Suprapubic skin (tissue), 4 donors: ENCODE results near the gene RASA2. TPM values are rescaled to one million over a fixed set of nuclear protein-coding genes. Genes with fewer than 3 reads are reported as not detected.

Experiments
- DNase-seq, 2 donors: peaks; one replicate each; pipeline ENCODE4 v3.0.0-alpha.2; 2019; ENCODE audit warnings: low spot score in 2 of 2
- H3K27ac ChIP-seq: fragments of 200-600 bp; sonication (generic); one replicate; pipeline ENCODE4 v1.5.1; 2019
- H3K27me3 ChIP-seq: fragments of 200-600 bp; sonication (generic); one replicate; pipeline ENCODE4 v1.5.1; 2019
- H3K36me3 ChIP-seq: fragments of 200-600 bp; sonication (generic); one replicate; pipeline ENCODE4 v1.5.1; 2019
- H3K4me1 ChIP-seq: fragments of 200-600 bp; sonication (generic); one replicate; pipeline ENCODE4 v1.5.1; 2019
- H3K4me3 ChIP-seq: fragments of 200-600 bp; sonication (generic); one replicate; pipeline ENCODE4 v1.5.1; 2019; ENCODE audit warnings: mild to moderate bottlenecking
- H3K9me3 ChIP-seq: fragments of 200-600 bp; sonication (generic); one replicate; pipeline ENCODE4 v1.5.1; 2019
- CTCF ChIP-seq, 2 donors: fragments of 200-600 bp in 1 of 2; fragments of 450-650 bp in 1 of 2; sonication (generic) in 1 of 2; IDR thresholded peaks; one replicate each; pipeline ENCODE4 v1.5.1; 2016 to 2019; ENCODE audit warnings: antibody characterized with exemption in 2 of 2, mild to moderate bottlenecking in 1 of 2, moderate library complexity in 1 of 2
- EP300 ChIP-seq: sonication (generic); formaldehyde crosslinking; IDR thresholded peaks from one replicate; pipeline ENCODE4 v1.6.1; 2017; ENCODE audit warnings: antibody characterized with exemption
- POLR2A ChIP-seq, 2 donors: fragments of 450-650 bp; IDR thresholded peaks; one replicate each; pipeline ENCODE4 v1.6.1; 2017; ENCODE audit warnings: antibody characterized with exemption in 2 of 2, mild to moderate bottlenecking in 2 of 2, moderate library complexity in 2 of 2
- POLR2AphosphoS5 ChIP-seq, 3 donors: sonication (generic); formaldehyde crosslinking; IDR thresholded peaks; one replicate each; pipeline ENCODE4 v1.6.1; 2017; ENCODE audit warnings: antibody characterized with exemption in 3 of 3
- WGBS: methylation state at CpG from one replicate; pipeline ENCODE4 v1.1.5; 2018; 5-methylcytosine and 5-hydroxymethylcytosine counted together
- total RNA-seq, 4 donors: library from RNA; depleted of rRNA; stranded (reverse); fragments of >200 nt; gene quantifications; one replicate each; pipeline ENCODE4 v1.1.0, GENCODE V29; 2016

Gene RASA2
- total RNA-seq, 4 donors from 2014 or later, result 14.3 to 48.6 (median 24.0) TPM

DNA sequence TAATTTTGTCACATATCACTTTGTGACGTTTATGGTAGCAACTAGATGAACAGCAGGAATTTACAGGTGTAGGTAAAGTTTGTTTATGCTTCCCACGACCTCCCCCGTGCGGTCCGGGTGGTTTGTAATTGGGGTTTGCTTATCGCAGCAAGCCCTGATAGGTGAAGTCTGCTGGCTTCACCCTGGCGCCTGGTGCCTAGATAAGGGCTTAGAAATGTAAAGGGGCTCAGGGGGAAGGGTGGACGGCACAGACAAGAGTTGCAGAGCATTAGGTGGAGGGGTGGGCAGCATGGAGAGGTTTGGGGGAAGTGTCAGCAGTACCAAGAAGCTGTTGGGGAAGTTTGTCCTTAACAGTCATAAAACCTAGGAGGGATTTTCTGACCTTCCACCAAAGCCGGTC lies 143.1 kb downstream of the RASA2 start:
- WGBS, result 47% methylated on average over 9 of the region's 9 CpGs

GRCh38 chr3:141632779-141633374 lies 146.1 kb downstream of the RASA2 start:
- Histone ChIP-seq H3K27ac (no peak overlapping the region), H3K4me1 (no peaks in the 10 kb centered on the region), H3K27me3 (no peaks in the 10 kb centered on the region), H3K36me3 (no peaks in the 10 kb centered on the region), H3K4me3 (no peak overlapping the region), H3K9me3 (no peaks in the 10 kb centered on the region)
- peak in 1 of 2 donors; percentile 35 for DNase-seq
- TF ChIP-seq CTCF (IDR thresholded peaks at IDR 0.05), result no peak
- TF ChIP-seq EP300, result no peak
- TF ChIP-seq POLR2A (IDR thresholded peaks at IDR 0.05), result no peak
- TF ChIP-seq POLR2AphosphoS5 (IDR thresholded peaks at IDR 0.05), result no peak
- 79% methylated on average over 4 of the region's 4 CpGs for WGBS

More for the DNA sequence above, 143.1 kb downstream of the RASA2 start:
- peak in 1 of 2 donors; percentile 44 for DNase-seq
- H3K9me3 ChIP-seq, result no peaks in the 10 kb centered on the region
- H3K27me3 ChIP-seq, result no peaks in the 10 kb centered on the region
- no peaks in the 10 kb centered on the region for H3K4me1 ChIP-seq
- TF ChIP-seq EP300 (no peak), CTCF (IDR thresholded peaks at IDR 0.05) (no peak), POLR2AphosphoS5 (IDR thresholded peaks at IDR 0.05) (no peak), POLR2A (IDR thresholded peaks at IDR 0.05) (no peak)
- no peak overlapping the region for H3K4me3 ChIP-seq
- no peaks in the 10 kb centered on the region for H3K36me3 ChIP-seq
- no peak overlapping the region for H3K27ac ChIP-seq

GRCh38 chr3:141642215-141642614 lies 155.4 kb downstream of the RASA2 start:
- TF ChIP-seq POLR2AphosphoS5 (IDR thresholded peaks at IDR 0.05) (no peak), POLR2A (IDR thresholded peaks at IDR 0.05) (no peak), EP300 (no peak), CTCF (IDR thresholded peaks at IDR 0.05) (no peak)
- peaks cover 12% of the 10 kb centered on the region for H3K4me1 ChIP-seq
- no peak for DNase-seq
- H3K36me3 ChIP-seq, result no peaks in the 10 kb centered on the region
- H3K27ac ChIP-seq, result no peak overlapping the region
- H3K9me3 ChIP-seq, result no peaks in the 10 kb centered on the region
- 71% methylated on average over 2 of the region's 2 CpGs for WGBS
- H3K27me3 ChIP-seq, result no peaks in the 10 kb centered on the region
- no peak overlapping the region for H3K4me3 ChIP-seq

- no peaks in the 10 kb centered on the region for H3K36me3 ChIP-seq
- no peaks in the 10 kb centered on the region for H3K27me3 ChIP-seq
- no peak for DNase-seq
Measured at GRCh38 chr3:141643391-141643790, 156.6 kb downstream of the RASA2 start.

DNA sequence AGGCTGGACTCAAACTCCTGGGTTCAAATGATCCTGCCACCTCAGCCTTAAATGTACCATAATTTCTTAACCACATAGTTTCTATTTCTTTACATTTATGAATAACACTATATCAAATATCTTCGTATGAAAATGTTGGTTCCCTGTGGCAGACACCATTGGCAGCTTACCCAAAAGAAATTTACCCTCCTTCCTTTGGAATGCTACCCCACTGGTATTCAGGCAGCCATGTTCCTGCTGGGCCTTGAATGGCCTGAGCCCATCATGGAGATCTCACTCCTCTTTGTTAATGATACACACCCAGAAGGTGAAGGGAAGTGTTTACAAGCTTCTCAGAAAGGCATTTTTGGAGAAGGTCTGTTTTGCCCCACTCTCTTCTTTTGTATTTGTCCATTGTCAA lies 157.0 kb downstream of the RASA2 start:
- DNase-seq, result peak in 1 of 2 donors; percentile 11
- H3K27me3 ChIP-seq, result no peaks in the 10 kb centered on the region
- H3K9me3 ChIP-seq, result no peaks in the 10 kb centered on the region
- H3K4me1 ChIP-seq, result peaks cover 12% of the 10 kb centered on the region
- no peak for TF ChIP-seq CTCF (IDR thresholded peaks at IDR 0.05)
- TF ChIP-seq POLR2A (IDR thresholded peaks at IDR 0.05), result no peak
- no peak for TF ChIP-seq POLR2AphosphoS5 (IDR thresholded peaks at IDR 0.05)
- TF ChIP-seq EP300, result no peak
- 43% methylated on average over 1 of the region's 1 CpG for WGBS
- H3K4me3 ChIP-seq, result no peak overlapping the region
- H3K36me3 ChIP-seq, result no peaks in the 10 kb centered on the region
- no peak overlapping the region for H3K27ac ChIP-seq

More at GRCh38 chr3:141643391-141643790, 156.6 kb downstream of the RASA2 start:
- H3K27ac ChIP-seq, result no peak overlapping the region
- H3K4me1 ChIP-seq, result peaks cover 12% of the 10 kb centered on the region
- TF ChIP-seq CTCF (IDR thresholded peaks at IDR 0.05), result no peak
- TF ChIP-seq EP300, result no peak
- no peak for TF ChIP-seq POLR2AphosphoS5 (IDR thresholded peaks at IDR 0.05)
- TF ChIP-seq POLR2A (IDR thresholded peaks at IDR 0.05), result no peak
- H3K4me3 ChIP-seq, result no peak overlapping the region
- H3K9me3 ChIP-seq, result no peaks in the 10 kb centered on the region
